Calu3 (cell line): ENCODE data around the gene C12orf42. TPM values are rescaled to one million over a fixed set of nuclear protein-coding genes. Genes with fewer than 3 reads are reported as not detected.

Experiments used
- BruUV-seq: library from RNA; stranded (reverse); fragments of 400-500 nt; replicated peaks from 2 replicates; lab custom pipeline; 2021; lab: Mats Ljungman, UMichigan
- CTCF ChIA-PET: fragments of 300-600 bp; sonication (Branson Sonifier 250); formaldehyde crosslinking; loops from one replicate; lab custom pipeline; 2022; ENCODE audit warnings: antibody characterized with exemption; lab: Charles Lee
- DNase-seq: peaks from one replicate; pipeline ENCODE4 v3.0.0; 2022
- H3K27ac Mint-ChIP-seq: one replicate; pipeline ENCODE4 v1.8.0; 2022; ENCODE audit warnings: mixed read lengths; ENCODE audit not compliant: unreplicated experiment
- H3K27me3 Mint-ChIP-seq: one replicate; pipeline ENCODE4 v1.8.0; 2022; ENCODE audit warnings: mixed read lengths; ENCODE audit not compliant: unreplicated experiment
- H3K36me3 Mint-ChIP-seq: one replicate; pipeline ENCODE4 v1.8.0; 2022; ENCODE audit warnings: mild to moderate bottlenecking, moderate library complexity, mixed read lengths; ENCODE audit not compliant: insufficient read depth, unreplicated experiment
- H3K4me1 Mint-ChIP-seq: one replicate; pipeline ENCODE4 v1.8.0; 2022; ENCODE audit warnings: mild to moderate bottlenecking, low read depth, mixed read lengths; ENCODE audit not compliant: unreplicated experiment
- H3K4me3 Mint-ChIP-seq: one replicate; pipeline ENCODE4 v1.8.0; 2022; ENCODE audit warnings: mild to moderate bottlenecking, low read depth, moderate library complexity, mixed read lengths; ENCODE audit not compliant: unreplicated experiment
- H3K9me3 Mint-ChIP-seq: one replicate; pipeline ENCODE4 v1.8.0; 2022; ENCODE audit warnings: low read depth, mixed read lengths; ENCODE audit not compliant: unreplicated experiment
- CTCF ChIP-seq: fragments of 200-600 bp; IDR thresholded peaks from one replicate; pipeline ENCODE4 v1.8.0; 2022; ENCODE audit warnings: antibody characterized with exemption; ENCODE audit not compliant: unreplicated experiment
- intact Hi-C: fragments of 100-400 bp; cut with micrococcal nuclease; formaldehyde crosslinking; loops from one replicate; pipeline ENCODE4 v1.10.0; 2022; ENCODE audit not compliant: unreplicated experiment
- total RNA-seq: library from RNA; stranded (reverse); gene quantifications from 2 replicates; pipeline ENCODE4 v1.2.3, GENCODE V29; 2022

The C12orf42 gene
- total RNA-seq, 1 experiment from 2014 or later = not detected

DNA sequence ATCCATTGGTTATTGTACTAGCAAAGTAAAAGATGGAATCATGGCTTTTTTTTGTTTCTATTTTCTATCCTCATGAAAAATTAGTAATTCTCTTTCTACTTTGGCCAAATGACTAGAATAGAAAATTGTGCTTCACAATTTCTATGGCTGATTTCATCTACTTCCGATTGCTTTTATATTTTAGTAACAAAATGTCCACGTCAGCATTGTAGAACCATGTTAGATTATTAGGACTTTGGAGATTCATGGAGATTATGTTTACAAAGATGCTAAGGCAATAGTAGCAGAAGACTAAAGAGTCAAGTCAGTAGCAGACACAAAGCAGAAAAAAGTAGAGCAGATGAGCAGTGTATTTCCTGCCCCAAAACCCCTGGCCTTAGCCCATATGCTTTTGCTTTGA, 113.6 kb downstream of the C12orf42 start:
- Mint-ChIP-seq H3K27me3 (no peaks in the 10 kb centered on the region), H3K36me3 (no peaks in the 10 kb centered on the region)

GRCh38 chr12:103379670-103380069, 116.1 kb downstream of the C12orf42 start:
- Mint-ChIP-seq H3K9me3 (peaks cover 6% of the 10 kb centered on the region), H3K36me3 (no peaks in the 10 kb centered on the region), H3K27ac (no peak overlapping the region), H3K4me1 (no peaks in the 10 kb centered on the region), H3K4me3 (no peak overlapping the region), H3K27me3 (no peaks in the 10 kb centered on the region)
- CTCF ChIA-PET = no interaction called here
- intact Hi-C loops = no loop called here
- no peak for TF ChIP-seq CTCF
- DNase-seq = no peak
- BruUV-seq = no TSS peak

More for the DNA sequence above, 113.6 kb downstream of the C12orf42 start:
- peaks cover 2% of the 10 kb centered on the region for H3K9me3 Mint-ChIP-seq
- no peak for TF ChIP-seq CTCF
- no peaks in the 10 kb centered on the region for H3K4me1 Mint-ChIP-seq
- BruUV-seq = no TSS peak
- H3K4me3 Mint-ChIP-seq = no peak overlapping the region
- intact Hi-C loops = no loop called here
- H3K27ac Mint-ChIP-seq = no peak overlapping the region
- CTCF ChIA-PET = no interaction called here
- no peak for DNase-seq

DNA sequence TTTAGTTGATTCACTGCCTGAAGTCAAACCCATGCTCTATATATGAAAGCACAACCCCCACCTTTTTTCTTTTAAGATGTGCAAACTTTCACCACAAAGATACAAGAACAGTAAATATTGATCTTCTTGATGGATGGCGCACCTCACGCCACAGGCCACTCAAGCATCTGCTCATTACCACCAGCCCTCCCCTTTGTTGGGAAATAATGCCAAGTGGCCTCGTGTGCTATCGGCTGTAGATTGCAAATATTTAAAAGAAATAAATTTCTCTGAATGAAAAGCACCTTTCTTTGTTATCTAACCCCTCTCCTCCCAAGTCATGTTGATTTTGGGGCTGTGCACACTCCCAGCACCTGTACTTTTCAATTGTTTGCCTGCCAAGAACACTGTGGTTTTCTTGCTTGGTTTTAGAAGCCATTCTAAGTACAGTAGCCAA, 122.7 kb downstream of the C12orf42 start:
- DNase-seq = no peak
- Mint-ChIP-seq H3K4me3 (no peak overlapping the region), H3K27me3 (no peaks in the 10 kb centered on the region), H3K9me3 (peaks cover 12% of the 10 kb centered on the region), H3K4me1 (no peaks in the 10 kb centered on the region), H3K36me3 (no peaks in the 10 kb centered on the region), H3K27ac (no peak overlapping the region)
- no TSS peak for BruUV-seq
- CTCF ChIA-PET = no interaction called here
- TF ChIP-seq CTCF = no peak
- intact Hi-C loops = no loop called here

DNA sequence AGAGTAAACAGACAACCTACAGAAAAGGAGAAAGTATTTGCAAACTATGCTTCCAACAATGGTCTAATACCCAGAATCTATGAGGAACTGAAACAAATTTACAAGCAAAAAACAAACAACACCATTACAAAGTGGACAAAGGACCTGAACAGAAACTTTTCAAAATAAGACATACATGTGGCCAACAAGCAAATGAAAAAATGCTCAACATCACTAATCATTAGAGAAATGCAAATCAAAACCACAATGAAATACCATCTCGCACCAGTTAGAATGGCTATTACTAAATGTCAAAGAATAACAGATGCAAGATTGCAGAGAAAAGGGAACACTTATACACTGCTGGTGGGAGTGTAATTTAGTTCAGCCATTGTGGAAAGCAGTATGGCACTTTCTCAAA, 125.8 kb downstream of the C12orf42 start:
- Mint-ChIP-seq H3K27ac (no peak overlapping the region), H3K9me3 (peaks cover 12% of the 10 kb centered on the region), H3K4me3 (no peak overlapping the region), H3K36me3 (no peaks in the 10 kb centered on the region), H3K4me1 (no peaks in the 10 kb centered on the region), H3K27me3 (no peaks in the 10 kb centered on the region)
- CTCF ChIA-PET = no interaction called here
- DNase-seq = no peak
- no TSS peak for BruUV-seq
- TF ChIP-seq CTCF = no peak
- intact Hi-C loops = no loop called here
